ENCODE data around the gene EDAR.

EDAR gene

GRCh38 chr2:108967757-108968156 lies 21.3 kb downstream of the EDAR start:
- no peak for DNase-seq (ENCODE audit: low spot score)

- no peak for DNase-seq (ENCODE audit: low spot score)
These were observed 23.3 kb downstream of the EDAR start for GRCh38 chr2:108965540-108966289.

- DNase-seq (ENCODE audit: low spot score): no peak
These were observed 26.0 kb downstream of the EDAR start for GRCh38 chr2:108963057-108963456.

GRCh38 chr2:108961796-108962195 lies 27.2 kb downstream of the EDAR start:
- DNase-seq (ENCODE audit: low spot score): no peak

GRCh38 chr2:108960006-108960405 lies 29.0 kb downstream of the EDAR start:
- DNase-seq (ENCODE audit: low spot score): no peak

GRCh38 chr2:108959401-108959800 lies 29.6 kb downstream of the EDAR start:
- no peak for DNase-seq (ENCODE audit: low spot score)

- DNase-seq (ENCODE audit: low spot score): no peak
These were observed 30.2 kb downstream of the EDAR start for GRCh38 chr2:108958632-108959341.

GRCh38 chr2:108958002-108958401 lies 31.0 kb downstream of the EDAR start:
- no peak for DNase-seq (ENCODE audit: low spot score)

- no peak for DNase-seq (ENCODE audit: low spot score)
These were observed 32.6 kb downstream of the EDAR start for GRCh38 chr2:108956375-108956774.

GRCh38 chr2:108950369-108951135 lies 38.5 kb downstream of the EDAR start:
- no peak for DNase-seq (ENCODE audit: low spot score)

GRCh38 chr2:108949316-108950239 lies 39.4 kb downstream of the EDAR start:
- no peak for DNase-seq (ENCODE audit: low spot score)

- DNase-seq (ENCODE audit: low spot score): no peak
These were observed 41.6 kb downstream of the EDAR start for GRCh38 chr2:108947271-108947907.

GRCh38 chr2:108946442-108946841 lies 42.6 kb downstream of the EDAR start:
- no peak for DNase-seq (ENCODE audit: low spot score)

- no peak for DNase-seq (ENCODE audit: low spot score)
These were observed 43.1 kb downstream of the EDAR start for GRCh38 chr2:108945969-108946368.

- DNase-seq (ENCODE audit: low spot score): no peak
These were observed 44.3 kb downstream of the EDAR start for GRCh38 chr2:108944601-108945331.

GRCh38 chr2:108943751-108944150 lies 45.3 kb downstream of the EDAR start:
- no peak for DNase-seq (ENCODE audit: low spot score)

GRCh38 chr2:108942888-108943287 lies 46.1 kb downstream of the EDAR start:
- no peak for DNase-seq (ENCODE audit: low spot score)

- DNase-seq (ENCODE audit: low spot score): no peak
These were observed 46.7 kb downstream of the EDAR start for GRCh38 chr2:108942231-108942825.

GRCh38 chr2:108941767-108942166 lies 47.3 kb downstream of the EDAR start:
- no peak for DNase-seq (ENCODE audit: low spot score)

GRCh38 chr2:108941161-108941665 lies 47.8 kb downstream of the EDAR start:
- no peak for DNase-seq (ENCODE audit: low spot score)

All from globus pallidus (tissue), 1 donor.